ENCODE results near the gene NUP62. TPM values are rescaled to one million over a fixed set of nuclear protein-coding genes. Genes with fewer than 3 reads are reported as not detected.

Gene NUP62
- total and polyA plus RNA-seq, 2 experiments from 2014 or later = 43.3 to 71.3 TPM

GRCh38 chr19:49937750-49938381 is 8.6 kb upstream of the NUP62 start:
- peak; percentile 94 for TF ChIP-seq CTCF (IDR thresholded peaks at IDR 0.05; ENCODE audit: low read depth, low read length)
- H3K4me3 ChIP-seq = no peak overlapping the region
- H3K27ac ChIP-seq = no peak overlapping the region
- H3K4me1 ChIP-seq (ENCODE audit: low read depth) = no peaks in the 10 kb centered on the region
- H3K9me3 ChIP-seq (ENCODE audit: low read depth) = no peaks in the 10 kb centered on the region
- DNase-seq (ENCODE audit: low read depth in 1 of 2, low spot score in 1 of 2) = peak; percentile 78 to 83
- no peaks in the 10 kb centered on the region for H3K36me3 ChIP-seq
- H3K27me3 ChIP-seq = no peaks in the 10 kb centered on the region

- no peaks in the 10 kb centered on the region for H3K9me3 ChIP-seq (ENCODE audit: low read depth)
- H3K4me3 ChIP-seq = no peak overlapping the region
- H3K27me3 ChIP-seq = no peaks in the 10 kb centered on the region
- no peak for DNase-seq (ENCODE audit: low read depth in 1 of 2, low spot score in 1 of 2)
- H3K4me1 ChIP-seq (ENCODE audit: low read depth) = no peaks in the 10 kb centered on the region
- no peaks in the 10 kb centered on the region for H3K36me3 ChIP-seq
- no peak overlapping the region for H3K27ac ChIP-seq
- TF ChIP-seq CTCF (IDR thresholded peaks at IDR 0.05; ENCODE audit: low read depth, low read length) = no peak
Observed at GRCh38 chr19:49936549-49936948, 7.2 kb upstream of the NUP62 start.

DNA sequence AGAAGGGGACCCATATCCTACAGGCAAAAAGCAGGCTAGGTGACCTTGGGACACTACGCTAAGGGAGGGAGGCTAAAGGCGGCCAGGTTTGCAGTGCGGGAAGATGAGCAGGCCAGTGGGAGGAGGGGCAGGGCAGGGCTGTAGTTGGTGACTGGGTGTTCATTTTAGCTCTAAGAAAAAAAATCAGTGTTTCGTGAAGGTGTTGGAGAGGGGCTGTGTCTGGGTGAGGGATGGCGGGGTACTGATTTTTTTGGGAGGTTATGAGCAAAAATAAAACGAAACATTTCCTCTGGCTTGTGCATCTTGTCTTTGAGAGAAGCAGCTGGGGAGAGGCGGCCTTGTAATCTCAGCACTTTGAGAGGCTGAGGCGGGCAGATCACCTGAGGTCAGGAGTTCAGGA is 4.3 kb upstream of the NUP62 start:
- Histone ChIP-seq H3K27me3 (no peaks in the 10 kb centered on the region), H3K27ac (no peak overlapping the region), H3K9me3 (ENCODE audit: low read depth) (no peaks in the 10 kb centered on the region), H3K4me3 (no peak overlapping the region), H3K4me1 (ENCODE audit: low read depth) (no peaks in the 10 kb centered on the region), H3K36me3 (no peaks in the 10 kb centered on the region)
- no peak for DNase-seq (ENCODE audit: low read depth in 1 of 2, low spot score in 1 of 2)
- TF ChIP-seq CTCF (IDR thresholded peaks at IDR 0.05; ENCODE audit: low read depth, low read length) = no peak

DNA sequence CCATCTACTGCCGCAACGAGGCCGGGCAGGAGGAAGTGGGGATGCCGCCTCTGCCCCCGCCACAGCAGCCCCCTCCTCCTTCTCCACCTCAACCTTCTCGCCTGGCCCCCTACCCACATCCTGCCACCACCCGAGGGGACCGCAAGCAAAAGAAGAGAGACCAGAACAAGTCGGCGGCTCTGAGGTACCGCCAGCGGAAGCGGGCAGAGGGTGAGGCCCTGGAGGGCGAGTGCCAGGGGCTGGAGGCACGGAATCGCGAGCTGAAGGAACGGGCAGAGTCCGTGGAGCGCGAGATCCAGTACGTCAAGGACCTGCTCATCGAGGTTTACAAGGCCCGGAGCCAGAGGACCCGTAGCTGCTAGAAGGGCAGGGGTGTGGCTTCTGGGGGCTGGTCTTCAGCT is 3.4 kb upstream of the NUP62 start:
- TF ChIP-seq CTCF (IDR thresholded peaks at IDR 0.05; ENCODE audit: low read depth, low read length) = no peak
- H3K27me3 ChIP-seq = no peaks in the 10 kb centered on the region
- H3K4me1 ChIP-seq (ENCODE audit: low read depth) = peaks cover 3% of the 10 kb centered on the region
- H3K36me3 ChIP-seq = no peaks in the 10 kb centered on the region
- no peaks in the 10 kb centered on the region for H3K9me3 ChIP-seq (ENCODE audit: low read depth)
- H3K27ac ChIP-seq = no peak overlapping the region
- H3K4me3 ChIP-seq = no peak overlapping the region
- no peak for DNase-seq (ENCODE audit: low read depth in 1 of 2, low spot score in 1 of 2)

DNA sequence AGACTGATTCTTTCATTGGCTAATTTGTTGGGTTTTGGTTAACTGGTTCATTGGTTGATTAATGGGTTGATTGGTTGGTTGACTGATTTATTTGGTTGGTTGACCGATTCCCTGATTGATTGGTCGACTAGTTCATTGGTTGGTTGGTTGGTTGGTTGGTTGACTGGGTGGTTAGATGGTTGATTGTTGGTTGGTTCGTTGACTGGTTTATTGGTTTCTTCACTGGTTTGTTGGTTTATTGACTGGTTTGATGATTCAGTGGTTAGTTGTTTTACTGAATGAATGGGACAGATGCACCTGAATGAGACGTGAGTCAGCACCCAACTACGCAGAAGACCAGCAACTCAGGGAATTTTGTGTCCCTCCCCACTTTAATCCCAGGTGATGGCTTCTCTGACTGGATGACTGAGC is 2.7 kb upstream of the NUP62 start:
- H3K4me3 ChIP-seq = no peak overlapping the region
- no peaks in the 10 kb centered on the region for H3K36me3 ChIP-seq
- H3K9me3 ChIP-seq (ENCODE audit: low read depth) = no peaks in the 10 kb centered on the region
- H3K27me3 ChIP-seq = no peaks in the 10 kb centered on the region
- no peak for DNase-seq (ENCODE audit: low read depth in 1 of 2, low spot score in 1 of 2)
- H3K27ac ChIP-seq = no peak overlapping the region
- peaks cover 3% of the 10 kb centered on the region for H3K4me1 ChIP-seq (ENCODE audit: low read depth)
- TF ChIP-seq CTCF (IDR thresholded peaks at IDR 0.05; ENCODE audit: low read depth, low read length) = no peak

Data from cardiac muscle cell (in vitro differentiated cells and primary cell).